Heart right ventricle (tissue), 16 donors: ENCODE data around the gene RASA4B. TPM values are rescaled to one million over a fixed set of nuclear protein-coding genes. Genes with fewer than 3 reads are reported as not detected.
A peak's percentile ranks its signal among the peaks of the same experiment; 100 is the strongest.

ENCODE experiments used
- ATAC-seq, 8 donors: fragments of 200-7000 bp; cut with Tn5 transposase; one replicate each; pipeline ENCODE4 v1.9.1; 2020; ENCODE audit warnings: mild to moderate bottlenecking in 8 of 8, moderate library complexity in 8 of 8, moderate number of reproducible peaks in 1 of 8
- DNase-seq, 2 donors: peaks; one replicate each; pipeline ENCODE4 v3.0.0-alpha.2; 2020
- H3K27ac ChIP-seq, 10 donors: fragments of 200-600 bp; sonication (generic) in 2 of 10; one replicate each; pipeline versions ENCODE4 v1.5.0 to v1.8.0; 2020 to 2022; ENCODE audit warnings: mild to moderate bottlenecking in 3 of 10
- H3K27me3 ChIP-seq, 7 donors: fragments of 200-600 bp; one replicate each; pipeline ENCODE4 v1.8.0; 2021 to 2022; ENCODE audit warnings: mild to moderate bottlenecking in 2 of 7
- H3K36me3 ChIP-seq, 9 donors: fragments of 200-600 bp; sonication (generic) in 1 of 9; one replicate each; pipeline versions ENCODE4 v1.5.0 to v1.8.0; 2020 to 2022; ENCODE audit warnings: mild to moderate bottlenecking in 2 of 9
- H3K4me1 ChIP-seq, 9 donors: fragments of 200-600 bp; sonication (generic) in 1 of 9; one replicate each; pipeline versions ENCODE4 v1.5.0 to v1.8.0; 2020 to 2022; ENCODE audit warnings: mild to moderate bottlenecking in 4 of 9
- H3K4me3 ChIP-seq, 10 donors: fragments of 200-600 bp; sonication (generic) in 2 of 10; one replicate each; pipeline versions ENCODE4 v1.5.0 to v1.8.0; 2020 to 2022; ENCODE audit warnings: mild to moderate bottlenecking in 7 of 10, moderate library complexity in 2 of 10
- H3K9me3 ChIP-seq, 11 donors: fragments of 200-600 bp in 10 of 11; sonication (generic) in 2 of 11; one replicate each; pipeline versions ENCODE4 v1.5.0 to v1.8.0; 2013 to 2022; ENCODE audit warnings: mild to moderate bottlenecking in 2 of 11, control low read depth in 1 of 11, moderate library complexity in 1 of 11
- CTCF ChIP-seq, 9 donors: fragments of 200-600 bp; sonication (generic) in 2 of 9; IDR thresholded peaks; one replicate each; pipeline versions ENCODE4 v1.5.0 to v1.8.0; 2021 to 2022; ENCODE audit warnings: antibody characterized with exemption in 9 of 9, mild to moderate bottlenecking in 5 of 9, moderate library complexity in 1 of 9
- WGBS, 2 donors: extraction: QIAGEN DNeasy Blood & Tissue Kit; methylation state at CpG; one replicate each; pipeline ENCODE4 v1.1.7; 2013; ENCODE audit warnings: inconsistent platforms in 1 of 2; 5-methylcytosine and 5-hydroxymethylcytosine counted together
- intact Hi-C, 10 donors: fragments of 100-400 bp; cut with DNase I; formaldehyde crosslinking; loops; one replicate each; pipeline versions ENCODE4 v1.11.1 to v1.14.2; 2022
- polyA plus RNA-seq, 2 donors: library from polyadenylated mRNA; stranded (reverse); fragments of 200-250 nt; gene quantifications; one replicate each; pipeline ENCODE4 v1.2.3, GENCODE V29; 2013
- total RNA-seq, 10 donors: library from RNA; stranded (reverse); fragmentation: NEBNext Ultra II Directional in 3 of 10; extraction: Animal tissue kit (Norgen Biotek cat#: 25700) in 3 of 10; gene quantifications; one replicate each; pipeline versions ENCODE4 v1.2.1 to v1.2.4, GENCODE V29; 2021 to 2023
- donor health status: Arrhythmogenic right ventricular cardiomyopathy.
- donor health status: ischemic (EF 13 %, LVEDD 7.1; RV severe dilation, severe dysfunction).
- donor health status: healthy with polysubstance abuse.
- donor health status: DM: no; HTN: yes; CAD: no.
- donor health status: DM: no; HTN: no; CAD: no.
- donor health status: ischemic (EF 25% LVEDD 6.9; RV normal size, moderate dysfunction).
- donor health status: ischemic (EF 25% LVEDD 5.7; RV mildly dilated, moderate dysfunction).
- donor health status: healthy.
- donor health status: DM: yes; HTN: yes; CAD: no.
- donor health status: Ischemic cardiomyopathy.
- donor health status: ischemic (EF 35%, LVEDD 5.7; RV mildly dilated, moderate dysfunction).
- donor health status: nonischemic (EF 11% LVEDD 7.7; RV severe dilation, severe dysfunction).
- donor health status: DM: yes; HTN: yes; CAD: no.
- donor health status: PGD.
- donor health status: ischemic (EF 29% LVEDD 5.4; RV normal size, mild dysfunction).
- donor health status: nonischemic (EF 23%, LVEDD 6.1; RV moderate dilation, normal function).

Gene RASA4B
- total and polyA plus RNA-seq, 12 donors = 1.3 to 23.9 (median 4.2) TPM

GRCh38 chr7:102439963-102440795 is 77.4 kb downstream of the RASA4B start:
- 57 to 61% methylated on average over 17 of the region's 17 CpGs for WGBS, 2 donors
- intact Hi-C loops = no loop called here
- peak; percentile 76 for DNase-seq
- H3K27me3 ChIP-seq = no peaks in the 10 kb centered on the region
- no peaks in the 10 kb centered on the region for H3K9me3 ChIP-seq
- H3K36me3 ChIP-seq = peaks cover 0 to 66% (median 0%) of the 10 kb centered on the region in 9 donors
- peaks cover 0 to 16% (median 10%) of the 10 kb centered on the region in 9 donors for H3K4me1 ChIP-seq
- peak overlapping the region in 8 of 10 donors; percentile 7 to 67 (median 44) for H3K27ac ChIP-seq
- TF ChIP-seq CTCF (IDR thresholded peaks at IDR 0.05) = no peak
- ATAC-seq = peak; percentile 65 to 90 (median 86)
- H3K4me3 ChIP-seq = no peak overlapping the region

- Histone ChIP-seq H3K9me3 (no peaks in the 10 kb centered on the region), H3K36me3 (peaks cover 0 to 49% (median 0%) of the 10 kb centered on the region in 9 donors), H3K27me3 (no peaks in the 10 kb centered on the region), H3K27ac (no peak overlapping the region), H3K4me3 (no peak overlapping the region), H3K4me1 (peaks cover 0 to 44% (median 15%) of the 10 kb centered on the region in 9 donors)
- no peak for DNase-seq
- intact Hi-C loops = no loop called here
- 95 to 96% methylated on average over 10 of the region's 10 CpGs for WGBS, 2 donors
- no peak for TF ChIP-seq CTCF (IDR thresholded peaks at IDR 0.05)
- no peak for ATAC-seq
Measured at GRCh38 chr7:102436118-102436517, 81.5 kb downstream of the RASA4B start.

GRCh38 chr7:102434039-102434486 is 83.5 kb downstream of the RASA4B start:
- peak in 5 of 8 donors; percentile 7 to 21 (median 19) for ATAC-seq
- TF ChIP-seq CTCF (IDR thresholded peaks at IDR 0.05) = no peak
- intact Hi-C loops = no loop called here
- peaks cover 0 to 30% (median 0%) of the 10 kb centered on the region in 9 donors for H3K36me3 ChIP-seq
- no peaks in the 10 kb centered on the region for H3K27me3 ChIP-seq
- no peak for DNase-seq
- WGBS, 2 donors = 33 to 36% methylated on average over 9 of the region's 9 CpGs
- peak overlapping the region; percentile 67 to 97 (median 82) for H3K4me3 ChIP-seq
- peaks cover 0 to 49% (median 12%) of the 10 kb centered on the region in 9 donors for H3K4me1 ChIP-seq
- H3K27ac ChIP-seq = peak overlapping the region in 8 of 10 donors; percentile 64 to 96 (median 78)
- H3K9me3 ChIP-seq = no peaks in the 10 kb centered on the region

GRCh38 chr7:102433219-102434038 is 84.1 kb downstream of the RASA4B start, which contains the start of gene ORAI2:
Gene ORAI2, plus strand, starts transcription at chr7:102433575. Its CDS starts 5,382 bp downstream, at chr7:102438957.
- Histone ChIP-seq H3K27me3 (no peaks in the 10 kb centered on the region), H3K9me3 (no peaks in the 10 kb centered on the region), H3K27ac (peak within 1 kb of the TSS in 8 of 10 donors; percentile 64 to 96 (median 78)), H3K36me3 (peaks cover 0 to 23% (median 0%) of the 10 kb centered on the region in 9 donors), H3K4me1 (peaks cover 0 to 49% (median 12%) of the 10 kb centered on the region in 9 donors), H3K4me3 (peak within 1 kb of the TSS; percentile 67 to 97 (median 82))
- 1% methylated on average over 56 to 90 of the region's 90 CpGs for WGBS, 2 donors
- intact Hi-C loops = no loop called here
- TF ChIP-seq CTCF (IDR thresholded peaks at IDR 0.05) = no peak
- ATAC-seq (peak; percentile 71 to 90 (median 82)), DNase-seq (peak; percentile 78 to 85)
